Measurements from ENCODE around the gene COX18.

- no peak for TF ChIP-seq CTCF (IDR thresholded peaks at IDR 0.05)
- TF ChIP-seq ATF3 (CRISPR knock-in tag; conservative IDR thresholded peaks at IDR 0.05) = no peak
- no peak for TF ChIP-seq ZNF263 (CRISPR knock-in tag; IDR thresholded peaks at IDR 0.05; ENCODE audit: low read depth)
- no peak for TF ChIP-seq HMGA2 (CRISPR knock-in tag; IDR thresholded peaks at IDR 0.05)
- TF ChIP-seq ZNF121 (CRISPR knock-in tag; IDR thresholded peaks at IDR 0.05) = no peak
- TF ChIP-seq USF1 (CRISPR knock-in tag; IDR thresholded peaks at IDR 0.05) = no peak
- TF ChIP-seq SMAD3 (CRISPR knock-in tag; IDR thresholded peaks at IDR 0.05; ENCODE audit: borderline replicate concordance) = no peak
- TF ChIP-seq CBFB (CRISPR knock-in tag; IDR thresholded peaks at IDR 0.05; ENCODE audit: low read depth) = no peak
- no peak for TF ChIP-seq NFYB (CRISPR knock-in tag; conservative IDR thresholded peaks at IDR 0.05; ENCODE audit: low read depth)
- no peak for TF ChIP-seq MAX (CRISPR knock-in tag; IDR thresholded peaks at IDR 0.05)
- no peak for TF ChIP-seq OVOL2 (CRISPR knock-in tag; IDR thresholded peaks at IDR 0.05; ENCODE audit: borderline replicate concordance)
- TF ChIP-seq ZNF512 (CRISPR knock-in tag; IDR thresholded peaks at IDR 0.05; ENCODE audit: borderline replicate concordance) = no peak
Measured at GRCh38 chr4:73021634-73022033, 47.9 kb downstream of the COX18 start.

Data from WTC11 (cell line).